Measurements from ENCODE around the gene PRMT1. TPM values are rescaled to one million over a fixed set of nuclear protein-coding genes. Genes with fewer than 3 reads are reported as not detected.

Gene PRMT1
- total and polyA plus RNA-seq, 9 of the 15 experiments (the other 6 are each of a cell fraction or from before 2014, with no cell fraction given): 13.3 to 464 (median 326) TPM

GRCh38 chr19:49712397-49712859, 35.4 kb downstream of the PRMT1 start (continued):
- TF ChIP-seq THRB (CRISPR knock-in tag; conservative IDR thresholded peaks at IDR 0.05) (0 out of 2 replicates have a peak, but pooled peaks have one; percentile 29), CLOCK (CRISPR knock-in tag; IDR thresholded peaks at IDR 0.05; ENCODE audit: borderline replicate concordance) (no peak), THRA (IDR thresholded peaks at IDR 0.05) (no peak), ZNF212 (CRISPR knock-in tag; IDR thresholded peaks at IDR 0.05) (no peak), MNT (conservative IDR thresholded peaks at IDR 0.05) (0 out of 4 replicates have a peak, but pooled peaks of 1 of the 2 experiments have one; percentile 23), HMG20A (CRISPR knock-in tag; conservative IDR thresholded peaks at IDR 0.05) (no peak), TCF15 (CRISPR knock-in tag; IDR thresholded peaks at IDR 0.05) (no peak), GTF2B (IDR thresholded peaks at IDR 0.05; ENCODE audit: extremely low read depth, insufficient read length) (no peak), BCL6 (CRISPR knock-in tag; IDR thresholded peaks at IDR 0.05) (no peak), HEY1 (CRISPR knock-in tag; IDR thresholded peaks at IDR 0.05; ENCODE audit: borderline replicate concordance) (no peak), ZSCAN29 (IDR thresholded peaks at IDR 0.05) (0 out of 2 replicates have a peak, but pooled peaks have one; percentile 62), ZBTB9 (CRISPR knock-in tag; IDR thresholded peaks at IDR 0.05) (no peak), LARP7 (IDR thresholded peaks at IDR 0.05) (peak; percentile 88; the same call in 1 of the 2 replicates), ZNF551 (CRISPR knock-in tag; IDR thresholded peaks at IDR 0.05) (no peak), MTA2 (IDR thresholded peaks at IDR 0.05; ENCODE audit: low read depth) (no peak), PHF8 (IDR thresholded peaks at IDR 0.05; ENCODE audit: borderline replicate concordance, low read length) (peak; percentile 32; the same call in 1 of the 2 replicates), BRF2 (IDR thresholded peaks at IDR 0.05; ENCODE audit: borderline replicate concordance, insufficient read depth, insufficient read length) (no peak), SMARCA5 (IDR thresholded peaks at IDR 0.05) (0 out of 2 replicates have a peak, but pooled peaks have one; percentile 35)
